ENCODE results near the gene CPN1.

CPN1 gene

GRCh38 chr10:99995269-99995668 lies 86.4 kb downstream of the CPN1 start:
- DNase-seq: no peak

GRCh38 chr10:99994801-99995200 lies 86.9 kb downstream of the CPN1 start:
- no peak for DNase-seq

- DNase-seq: peak; percentile 43 to 64
These were observed 87.7 kb downstream of the CPN1 start for GRCh38 chr10:99993701-99994689.

Data from activated T-cell treated with anti-CD3 and anti-CD28 coated beads, Interleukin-2, amount 50 U/mL, for 48 hours (primary cell).